Heart right ventricle (tissue), 16 donors: ENCODE measurements around the gene TCP11. TPM values are rescaled to one million over a fixed set of nuclear protein-coding genes. Genes with fewer than 3 reads are reported as not detected.

Source experiments
- ATAC-seq, 8 donors: fragments of 200-7000 bp; cut with Tn5 transposase; one replicate each; pipeline ENCODE4 v1.9.1; 2020; ENCODE audit warnings: mild to moderate bottlenecking in 8 of 8, moderate library complexity in 8 of 8, moderate number of reproducible peaks in 1 of 8
- DNase-seq, 2 donors: peaks; one replicate each; pipeline ENCODE4 v3.0.0-alpha.2; 2020
- H3K27ac ChIP-seq, 10 donors: fragments of 200-600 bp; sonication (generic) in 2 of 10; one replicate each; pipeline versions ENCODE4 v1.5.0 to v1.8.0; 2020 to 2022; ENCODE audit warnings: mild to moderate bottlenecking in 3 of 10
- H3K27me3 ChIP-seq, 7 donors: fragments of 200-600 bp; one replicate each; pipeline ENCODE4 v1.8.0; 2021 to 2022; ENCODE audit warnings: mild to moderate bottlenecking in 2 of 7
- H3K36me3 ChIP-seq, 9 donors: fragments of 200-600 bp; sonication (generic) in 1 of 9; one replicate each; pipeline versions ENCODE4 v1.5.0 to v1.8.0; 2020 to 2022; ENCODE audit warnings: mild to moderate bottlenecking in 2 of 9
- H3K4me1 ChIP-seq, 9 donors: fragments of 200-600 bp; sonication (generic) in 1 of 9; one replicate each; pipeline versions ENCODE4 v1.5.0 to v1.8.0; 2020 to 2022; ENCODE audit warnings: mild to moderate bottlenecking in 4 of 9
- H3K4me3 ChIP-seq, 10 donors: fragments of 200-600 bp; sonication (generic) in 2 of 10; one replicate each; pipeline versions ENCODE4 v1.5.0 to v1.8.0; 2020 to 2022; ENCODE audit warnings: mild to moderate bottlenecking in 7 of 10, moderate library complexity in 2 of 10
- H3K9me3 ChIP-seq, 11 donors: fragments of 200-600 bp in 10 of 11; sonication (generic) in 2 of 11; one replicate each; pipeline versions ENCODE4 v1.5.0 to v1.8.0; 2013 to 2022; ENCODE audit warnings: mild to moderate bottlenecking in 2 of 11, control low read depth in 1 of 11, moderate library complexity in 1 of 11
- WGBS, 2 donors: extraction: QIAGEN DNeasy Blood & Tissue Kit; methylation state at CpG; one replicate each; pipeline ENCODE4 v1.1.7; 2013; ENCODE audit warnings: inconsistent platforms in 1 of 2; 5-methylcytosine and 5-hydroxymethylcytosine counted together
- intact Hi-C, 10 donors: fragments of 100-400 bp; cut with DNase I; formaldehyde crosslinking; loops; one replicate each; pipeline versions ENCODE4 v1.11.1 to v1.14.2; 2022
- polyA plus RNA-seq, 2 donors: library from polyadenylated mRNA; stranded (reverse); fragments of 200-250 nt; gene quantifications; one replicate each; pipeline ENCODE4 v1.2.3, GENCODE V29; 2013
- total RNA-seq, 10 donors: library from RNA; stranded (reverse); fragmentation: NEBNext Ultra II Directional in 3 of 10; extraction: Animal tissue kit (Norgen Biotek cat#: 25700) in 3 of 10; gene quantifications; one replicate each; pipeline versions ENCODE4 v1.2.1 to v1.2.4, GENCODE V29; 2021 to 2023
- TF ChIP-seq, protein P1 (sequence below), 9 donors: fragments of 200-600 bp; sonication (generic) in 2 of 9; IDR thresholded peaks; one replicate each; pipeline versions ENCODE4 v1.5.0 to v1.8.0; 2021 to 2022; ENCODE audit warnings: antibody characterized with exemption in 9 of 9, mild to moderate bottlenecking in 5 of 9, moderate library complexity in 1 of 9
- donor health status: Arrhythmogenic right ventricular cardiomyopathy.
- donor health status: ischemic (EF 13 %, LVEDD 7.1; RV severe dilation, severe dysfunction).
- donor health status: healthy with polysubstance abuse.
- donor health status: DM: no; HTN: yes; CAD: no.
- donor health status: DM: no; HTN: no; CAD: no.
- donor health status: ischemic (EF 25% LVEDD 6.9; RV normal size, moderate dysfunction).
- donor health status: ischemic (EF 25% LVEDD 5.7; RV mildly dilated, moderate dysfunction).
- donor health status: healthy.
- donor health status: DM: yes; HTN: yes; CAD: no.
- donor health status: Ischemic cardiomyopathy.
- donor health status: ischemic (EF 35%, LVEDD 5.7; RV mildly dilated, moderate dysfunction).
- donor health status: nonischemic (EF 11% LVEDD 7.7; RV severe dilation, severe dysfunction).
- donor health status: DM: yes; HTN: yes; CAD: no.
- donor health status: PGD.
- donor health status: ischemic (EF 29% LVEDD 5.4; RV normal size, mild dysfunction).
- donor health status: nonischemic (EF 23%, LVEDD 6.1; RV moderate dilation, normal function).

The TCP11 gene
- total and polyA plus RNA-seq, 12 donors: 0.03 TPM; not detected in 11

DNA sequence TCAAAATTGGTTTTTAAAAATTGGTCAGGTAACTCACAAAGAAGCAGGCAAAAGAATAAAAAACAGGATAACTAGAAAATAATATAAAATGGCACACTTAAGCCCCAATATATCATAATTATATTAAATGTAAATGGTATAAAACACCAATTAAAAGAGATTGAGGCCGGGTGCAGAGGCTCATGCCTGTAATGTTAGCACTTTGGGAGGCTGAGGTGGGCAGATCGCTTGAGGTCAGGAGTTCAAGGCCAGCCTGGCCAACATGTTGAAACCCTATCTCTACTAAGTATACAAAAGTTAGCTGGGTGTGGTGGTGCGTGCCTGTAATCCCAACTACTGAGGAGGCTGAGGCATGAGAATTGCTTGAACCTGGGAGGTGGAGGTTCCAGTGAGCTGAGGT, 36.1 kb downstream of the TCP11 start:
- intact Hi-C loops: no loop called here
- H3K27ac ChIP-seq: no peak overlapping the region
- H3K4me3 ChIP-seq: no peak overlapping the region
- TF ChIP-seq, protein P1, sequence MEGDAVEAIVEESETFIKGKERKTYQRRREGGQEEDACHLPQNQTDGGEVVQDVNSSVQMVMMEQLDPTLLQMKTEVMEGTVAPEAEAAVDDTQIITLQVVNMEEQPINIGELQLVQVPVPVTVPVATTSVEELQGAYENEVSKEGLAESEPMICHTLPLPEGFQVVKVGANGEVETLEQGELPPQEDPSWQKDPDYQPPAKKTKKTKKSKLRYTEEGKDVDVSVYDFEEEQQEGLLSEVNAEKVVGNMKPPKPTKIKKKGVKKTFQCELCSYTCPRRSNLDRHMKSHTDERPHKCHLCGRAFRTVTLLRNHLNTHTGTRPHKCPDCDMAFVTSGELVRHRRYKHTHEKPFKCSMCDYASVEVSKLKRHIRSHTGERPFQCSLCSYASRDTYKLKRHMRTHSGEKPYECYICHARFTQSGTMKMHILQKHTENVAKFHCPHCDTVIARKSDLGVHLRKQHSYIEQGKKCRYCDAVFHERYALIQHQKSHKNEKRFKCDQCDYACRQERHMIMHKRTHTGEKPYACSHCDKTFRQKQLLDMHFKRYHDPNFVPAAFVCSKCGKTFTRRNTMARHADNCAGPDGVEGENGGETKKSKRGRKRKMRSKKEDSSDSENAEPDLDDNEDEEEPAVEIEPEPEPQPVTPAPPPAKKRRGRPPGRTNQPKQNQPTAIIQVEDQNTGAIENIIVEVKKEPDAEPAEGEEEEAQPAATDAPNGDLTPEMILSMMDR (IDR thresholded peaks at IDR 0.05): no peak
- WGBS, 2 donors: 96% methylated on average over 3 of the region's 3 CpGs
- H3K9me3 ChIP-seq: peaks cover 0 to 15% (median 0%) of the 10 kb centered on the region in 11 donors
- no peaks in the 10 kb centered on the region for H3K27me3 ChIP-seq
- H3K36me3 ChIP-seq: no peaks in the 10 kb centered on the region
- DNase-seq: no peak
- H3K4me1 ChIP-seq: no peaks in the 10 kb centered on the region
- ATAC-seq: no peak

DNA sequence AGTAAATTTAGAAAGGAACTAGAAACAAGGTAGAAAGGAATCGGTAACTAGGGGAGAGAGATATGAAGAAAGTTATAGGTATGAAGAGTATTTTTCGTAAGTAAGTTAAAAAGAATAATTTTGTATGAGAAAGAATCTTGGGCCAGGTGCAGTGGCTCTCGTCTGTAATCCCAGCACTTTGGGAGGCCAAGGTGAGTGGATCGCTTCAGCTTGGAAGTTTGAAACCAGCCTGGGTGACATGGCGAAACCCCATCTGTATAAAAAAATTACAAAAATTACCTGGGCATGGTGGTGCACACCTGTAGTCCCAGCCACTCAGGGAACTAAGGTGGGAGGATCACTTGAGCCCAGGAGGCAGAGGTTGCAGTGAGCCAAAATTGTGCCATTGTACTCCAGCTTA, 42.0 kb downstream of the TCP11 start:
- Histone ChIP-seq H3K4me1 (peaks cover 10 to 15% (median 13%) of the 10 kb centered on the region in 9 donors), H3K4me3 (no peak overlapping the region), H3K36me3 (no peaks in the 10 kb centered on the region), H3K9me3 (no peaks in the 10 kb centered on the region), H3K27me3 (no peaks in the 10 kb centered on the region), H3K27ac (no peak overlapping the region)
- DNase-seq (no peak), ATAC-seq (no peak)
- WGBS, 2 donors: 98% methylated on average over 5 of the region's 5 CpGs
- TF ChIP-seq, protein P1 (IDR thresholded peaks at IDR 0.05): no peak
- intact Hi-C loops: no loop called here

DNA sequence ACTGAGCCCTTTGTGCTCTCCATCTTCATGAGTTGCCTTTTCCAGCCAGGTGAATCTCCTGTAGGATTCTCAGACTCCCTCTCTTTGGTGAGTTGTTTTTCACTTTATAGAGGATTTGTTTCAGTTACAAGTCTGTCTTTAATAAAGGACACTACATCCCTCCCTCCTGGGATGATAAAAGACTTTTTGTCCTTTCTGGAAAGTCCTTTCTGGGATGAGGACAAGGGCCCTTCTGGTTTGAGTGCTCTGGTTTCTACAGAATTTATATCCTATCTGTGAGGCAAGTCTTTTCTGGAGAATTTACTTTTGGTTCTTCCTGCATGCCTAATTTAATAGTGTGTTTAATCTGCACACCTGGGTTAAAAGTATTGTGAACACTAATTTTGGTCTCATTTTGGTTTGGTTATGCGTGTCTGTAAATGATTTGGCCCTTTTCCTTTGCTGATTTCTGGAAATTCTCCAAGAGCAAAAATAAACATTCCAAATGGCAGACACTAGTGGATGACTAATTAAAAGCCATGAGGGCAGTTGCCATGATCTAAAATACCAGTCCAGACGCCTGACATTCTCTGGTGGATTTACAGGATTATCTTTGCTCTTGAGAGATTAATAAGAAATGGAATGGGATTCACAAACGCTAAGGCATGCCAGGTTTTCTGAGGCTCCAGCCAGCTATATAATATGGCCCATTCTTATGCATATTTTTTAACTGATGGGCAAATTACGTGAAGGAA, 44.8 kb downstream of the TCP11 start:
- WGBS, 2 donors: 12 to 21% methylated on average over 4 of the region's 4 CpGs
- H3K27me3 ChIP-seq: no peaks in the 10 kb centered on the region
- intact Hi-C loops: loop anchor here in 1 of 10 donors (2.0 kb wide), 1 partner anchor 45 kb away; no protein-coding TSS in a partner anchor
- H3K4me3 ChIP-seq: no peak overlapping the region
- DNase-seq: no peak
- peak in 6 of 8 donors; percentile 33 to 68 (median 46) for ATAC-seq
- H3K27ac ChIP-seq: peak overlapping the region in 9 of 10 donors; percentile 24 to 66 (median 54)
- H3K9me3 ChIP-seq: no peaks in the 10 kb centered on the region
- peaks cover 14 to 39% (median 31%) of the 10 kb centered on the region in 9 donors for H3K4me1 ChIP-seq
- peaks cover 0 to 7% (median 0%) of the 10 kb centered on the region in 9 donors for H3K36me3 ChIP-seq
- TF ChIP-seq, protein P1 (IDR thresholded peaks at IDR 0.05): no peak

DNA sequence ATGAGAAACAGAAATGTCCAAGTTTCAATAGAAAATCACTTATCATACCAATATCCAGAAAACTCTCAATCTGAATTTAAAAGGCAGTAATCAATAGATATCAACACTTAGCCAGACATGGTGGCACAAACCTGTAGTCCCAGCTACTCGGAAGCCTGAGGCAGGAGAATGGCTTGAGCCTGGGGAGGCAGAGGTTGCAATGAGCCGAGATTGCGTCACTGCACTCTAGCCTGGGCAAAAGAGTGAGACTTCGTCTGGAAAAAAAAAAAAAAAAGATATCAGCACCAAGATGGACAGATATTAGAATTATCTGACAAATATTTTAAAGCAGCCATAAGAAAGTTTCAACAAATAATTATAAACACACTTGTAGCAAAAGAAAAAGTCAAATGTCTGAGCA, 47.0 kb downstream of the TCP11 start:
- WGBS, 2 donors: 89 to 95% methylated on average over 4 of the region's 4 CpGs
- no peak overlapping the region for H3K4me3 ChIP-seq
- intact Hi-C loops: no loop called here
- ATAC-seq: no peak
- H3K4me1 ChIP-seq: peaks cover 14 to 51% (median 41%) of the 10 kb centered on the region in 9 donors
- TF ChIP-seq, protein P1 (IDR thresholded peaks at IDR 0.05): no peak
- peak overlapping the region in 2 of 10 donors; percentile 5 to 61 for H3K27ac ChIP-seq
- no peaks in the 10 kb centered on the region for H3K9me3 ChIP-seq
- no peaks in the 10 kb centered on the region for H3K27me3 ChIP-seq
- no peak for DNase-seq
- peaks cover 0 to 28% (median 7%) of the 10 kb centered on the region in 9 donors for H3K36me3 ChIP-seq
